Smooth muscle cell of the brain vasculature (primary cell): ENCODE results near the gene LDAH.

Experiments used
- DNase-seq: peaks from one replicate; pipeline ENCODE4 v3.0.0-alpha.2; 2012; ENCODE audit warnings: low read depth, low spot score

LDAH gene

GRCh38 chr2:20667531-20668401, 155.1 kb downstream of the LDAH start:
- no peak for DNase-seq

GRCh38 chr2:20667151-20667530, 155.8 kb downstream of the LDAH start:
- DNase-seq = no peak

- DNase-seq = no peak
Measured at GRCh38 chr2:20666304-20667150, 156.4 kb downstream of the LDAH start, which contains the start of gene GDF7. Gene GDF7 (plus strand): TSS chr2:20667144. CDS start chr2:20667240, 96 bp downstream.

GRCh38 chr2:20666005-20666303, 156.9 kb downstream of the LDAH start:
- DNase-seq = no peak

- no peak for DNase-seq
Measured at GRCh38 chr2:20665243-20666004, 157.5 kb downstream of the LDAH start.

GRCh38 chr2:20664431-20665242, 158.3 kb downstream of the LDAH start:
- DNase-seq = no peak

- DNase-seq = no peak
Measured at GRCh38 chr2:20664071-20664390, 158.9 kb downstream of the LDAH start.

GRCh38 chr2:20663196-20664070, 159.5 kb downstream of the LDAH start:
- DNase-seq = no peak

- no peak for DNase-seq
Measured at GRCh38 chr2:20662308-20662937, 160.5 kb downstream of the LDAH start.

- DNase-seq = no peak
Measured at GRCh38 chr2:20661421-20662307, 161.2 kb downstream of the LDAH start.

- DNase-seq = no peak
Measured at GRCh38 chr2:20660506-20661420, 162.1 kb downstream of the LDAH start.

- no peak for DNase-seq
Measured at GRCh38 chr2:20657522-20658235, 165.2 kb downstream of the LDAH start.

GRCh38 chr2:20656561-20656960, 166.3 kb downstream of the LDAH start:
- no peak for DNase-seq

- DNase-seq = no peak
Measured at GRCh38 chr2:20654535-20654813, 168.4 kb downstream of the LDAH start.

- no peak for DNase-seq
Measured at GRCh38 chr2:20653695-20654534, 169.0 kb downstream of the LDAH start.
